Suprapubic skin (tissue), 4 donors: ENCODE measurements around the gene PUSL1. TPM values are rescaled to one million over a fixed set of nuclear protein-coding genes. Genes with fewer than 3 reads are reported as not detected.

Experiments used
- DNase-seq, 2 donors: peaks; one replicate each; pipeline ENCODE4 v3.0.0-alpha.2; 2019; ENCODE audit warnings: low spot score in 2 of 2
- H3K27ac ChIP-seq: fragments of 200-600 bp; sonication (generic); one replicate; pipeline ENCODE4 v1.5.1; 2019
- H3K27me3 ChIP-seq: fragments of 200-600 bp; sonication (generic); one replicate; pipeline ENCODE4 v1.5.1; 2019
- H3K36me3 ChIP-seq: fragments of 200-600 bp; sonication (generic); one replicate; pipeline ENCODE4 v1.5.1; 2019
- H3K4me1 ChIP-seq: fragments of 200-600 bp; sonication (generic); one replicate; pipeline ENCODE4 v1.5.1; 2019
- H3K4me3 ChIP-seq: fragments of 200-600 bp; sonication (generic); one replicate; pipeline ENCODE4 v1.5.1; 2019; ENCODE audit warnings: mild to moderate bottlenecking
- H3K9me3 ChIP-seq: fragments of 200-600 bp; sonication (generic); one replicate; pipeline ENCODE4 v1.5.1; 2019
- EP300 ChIP-seq: sonication (generic); formaldehyde crosslinking; IDR thresholded peaks from one replicate; pipeline ENCODE4 v1.6.1; 2017; ENCODE audit warnings: antibody characterized with exemption
- POLR2A ChIP-seq, 2 donors: fragments of 450-650 bp; IDR thresholded peaks; one replicate each; pipeline ENCODE4 v1.6.1; 2017; ENCODE audit warnings: antibody characterized with exemption in 2 of 2, mild to moderate bottlenecking in 2 of 2, moderate library complexity in 2 of 2
- POLR2AphosphoS5 ChIP-seq, 3 donors: sonication (generic); formaldehyde crosslinking; IDR thresholded peaks; one replicate each; pipeline ENCODE4 v1.6.1; 2017; ENCODE audit warnings: antibody characterized with exemption in 3 of 3
- WGBS: methylation state at CpG from one replicate; pipeline ENCODE4 v1.1.5; 2018; 5-methylcytosine and 5-hydroxymethylcytosine counted together
- total RNA-seq, 4 donors: library from RNA; depleted of rRNA; stranded (reverse); fragments of >200 nt; gene quantifications; one replicate each; pipeline ENCODE4 v1.1.0, GENCODE V29; 2016
- TF ChIP-seq, protein P1 (sequence below), 2 donors: fragments of 200-600 bp in 1 of 2; fragments of 450-650 bp in 1 of 2; sonication (generic) in 1 of 2; IDR thresholded peaks; one replicate each; pipeline ENCODE4 v1.5.1; 2016 to 2019; ENCODE audit warnings: antibody characterized with exemption in 2 of 2, mild to moderate bottlenecking in 1 of 2, moderate library complexity in 1 of 2

The PUSL1 gene
- total RNA-seq, 4 donors from 2014 or later, result 16.9 to 56.4 (median 36.4) TPM

DNA sequence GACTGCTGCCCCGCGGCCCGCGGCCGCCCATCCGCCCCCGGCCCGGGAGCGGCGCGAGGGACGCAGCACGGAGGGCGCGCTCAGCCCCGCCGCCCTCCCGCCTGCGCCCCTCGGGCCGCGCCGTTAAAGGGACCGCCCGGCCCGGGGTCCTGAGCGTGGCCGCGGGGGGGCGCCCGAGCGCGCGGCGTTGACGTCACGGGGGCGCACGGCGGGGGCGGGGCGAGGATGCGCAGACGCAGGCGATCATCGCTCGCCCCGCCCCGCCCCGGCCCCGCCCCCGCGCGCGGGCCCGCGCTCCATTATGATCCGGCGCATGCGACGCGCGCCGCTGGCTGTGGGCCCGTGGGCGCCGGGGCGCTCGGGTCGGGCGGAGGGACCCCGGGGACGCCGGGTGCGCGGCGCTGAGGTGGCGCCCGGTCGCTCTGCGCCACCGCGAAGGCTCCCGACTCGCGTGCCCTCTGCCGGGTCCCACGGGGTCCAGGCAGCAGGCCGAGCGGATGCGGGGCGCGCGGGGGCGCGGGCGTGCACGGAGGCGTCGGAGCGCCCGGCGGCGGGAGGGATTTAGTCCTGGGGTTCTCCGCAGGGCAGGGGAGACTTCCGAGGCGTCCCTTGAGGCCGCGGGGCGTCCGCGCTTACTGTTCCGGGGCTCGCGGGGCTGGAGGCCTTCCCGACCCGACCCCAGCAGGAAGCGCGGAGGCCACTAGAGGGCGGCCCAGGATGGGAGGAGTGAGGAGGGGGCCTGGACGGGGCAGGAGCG, 41.0 kb downstream of the PUSL1 start, which contains the start of gene DVL1:
TSS of gene DVL1 (minus strand) at position 163 of the 757 bp plus-strand sequence. CDS start 353 bp downstream, outside the sequence.
- no CpG with 5 or more reads among the region's 122 CpGs for WGBS
- Histone ChIP-seq H3K9me3 (no peaks in the 10 kb centered on the region), H3K36me3 (no peaks in the 10 kb centered on the region), H3K27me3 (peaks cover 14% of the 10 kb centered on the region), H3K4me1 (peaks cover 74% of the 10 kb centered on the region), H3K4me3 (peak within 1 kb of the TSS; percentile 81), H3K27ac (peak within 1 kb of the TSS; percentile 90)
- TF ChIP-seq POLR2AphosphoS5 (IDR thresholded peaks at IDR 0.05), result no peak
- no peak for TF ChIP-seq POLR2A (IDR thresholded peaks at IDR 0.05)
- no peak for TF ChIP-seq EP300
- TF ChIP-seq, protein P1, sequence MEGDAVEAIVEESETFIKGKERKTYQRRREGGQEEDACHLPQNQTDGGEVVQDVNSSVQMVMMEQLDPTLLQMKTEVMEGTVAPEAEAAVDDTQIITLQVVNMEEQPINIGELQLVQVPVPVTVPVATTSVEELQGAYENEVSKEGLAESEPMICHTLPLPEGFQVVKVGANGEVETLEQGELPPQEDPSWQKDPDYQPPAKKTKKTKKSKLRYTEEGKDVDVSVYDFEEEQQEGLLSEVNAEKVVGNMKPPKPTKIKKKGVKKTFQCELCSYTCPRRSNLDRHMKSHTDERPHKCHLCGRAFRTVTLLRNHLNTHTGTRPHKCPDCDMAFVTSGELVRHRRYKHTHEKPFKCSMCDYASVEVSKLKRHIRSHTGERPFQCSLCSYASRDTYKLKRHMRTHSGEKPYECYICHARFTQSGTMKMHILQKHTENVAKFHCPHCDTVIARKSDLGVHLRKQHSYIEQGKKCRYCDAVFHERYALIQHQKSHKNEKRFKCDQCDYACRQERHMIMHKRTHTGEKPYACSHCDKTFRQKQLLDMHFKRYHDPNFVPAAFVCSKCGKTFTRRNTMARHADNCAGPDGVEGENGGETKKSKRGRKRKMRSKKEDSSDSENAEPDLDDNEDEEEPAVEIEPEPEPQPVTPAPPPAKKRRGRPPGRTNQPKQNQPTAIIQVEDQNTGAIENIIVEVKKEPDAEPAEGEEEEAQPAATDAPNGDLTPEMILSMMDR (IDR thresholded peaks at IDR 0.05), result peak in 1 of 2 donors; percentile 56
- no peak for DNase-seq

DNA sequence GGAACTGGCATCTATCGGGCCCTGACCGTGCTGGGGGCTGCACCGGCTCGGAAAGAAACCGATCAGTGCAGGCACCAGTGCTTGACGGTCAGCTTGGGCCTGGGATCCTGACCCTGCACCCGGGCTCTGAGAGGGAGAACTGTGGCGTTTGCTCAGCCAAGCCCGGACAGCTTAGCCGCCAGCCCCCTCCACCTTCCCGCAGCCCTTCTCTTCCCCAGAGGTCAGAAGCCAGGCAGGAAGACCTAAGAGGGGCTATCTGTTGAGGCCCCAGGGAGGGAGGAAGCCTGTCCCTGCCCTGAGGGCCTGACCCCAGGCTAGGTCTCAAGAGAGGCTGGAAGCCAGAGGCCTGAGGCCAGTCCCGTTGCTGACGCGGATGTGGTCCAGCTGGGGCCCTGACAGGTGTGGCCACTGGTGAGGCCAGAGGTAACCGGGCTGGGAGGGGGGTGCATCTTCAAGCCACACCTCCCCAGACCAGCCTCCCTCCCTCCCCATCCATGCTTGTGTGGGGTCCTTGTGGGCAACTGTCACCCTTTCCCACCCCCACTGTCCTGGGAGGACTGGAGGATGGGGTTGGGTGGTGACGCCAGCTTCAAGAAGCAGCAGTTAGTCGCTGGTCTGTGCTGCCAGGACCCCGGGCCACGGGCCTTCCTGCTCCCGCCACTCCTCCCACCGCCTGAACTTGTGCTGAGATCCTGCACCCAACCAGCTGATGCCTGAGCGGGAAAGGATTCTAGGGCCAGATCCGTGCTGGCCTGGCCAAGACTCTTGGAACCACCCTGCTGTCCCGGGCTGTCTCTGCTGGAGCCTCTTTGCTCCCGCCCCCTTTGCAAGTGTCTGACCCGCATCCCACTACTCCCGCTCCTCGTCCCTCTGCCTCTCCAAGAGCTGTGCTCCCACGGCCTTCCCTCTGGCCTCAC, 43.4 kb downstream of the PUSL1 start:
- no peak for TF ChIP-seq POLR2A (IDR thresholded peaks at IDR 0.05)
- TF ChIP-seq, protein P1 (IDR thresholded peaks at IDR 0.05), result no peak
- TF ChIP-seq EP300, result no peak
- no peak for TF ChIP-seq POLR2AphosphoS5 (IDR thresholded peaks at IDR 0.05)
- peak overlapping the region; percentile 3 for H3K27ac ChIP-seq
- H3K27me3 ChIP-seq, result peaks cover 26% of the 10 kb centered on the region
- no peaks in the 10 kb centered on the region for H3K9me3 ChIP-seq
- H3K36me3 ChIP-seq, result no peaks in the 10 kb centered on the region
- 48% methylated on average over 6 of the region's 29 CpGs for WGBS
- peak overlapping the region; percentile 17 for H3K4me3 ChIP-seq
- H3K4me1 ChIP-seq, result peaks cover 74% of the 10 kb centered on the region
- no peak for DNase-seq

DNA sequence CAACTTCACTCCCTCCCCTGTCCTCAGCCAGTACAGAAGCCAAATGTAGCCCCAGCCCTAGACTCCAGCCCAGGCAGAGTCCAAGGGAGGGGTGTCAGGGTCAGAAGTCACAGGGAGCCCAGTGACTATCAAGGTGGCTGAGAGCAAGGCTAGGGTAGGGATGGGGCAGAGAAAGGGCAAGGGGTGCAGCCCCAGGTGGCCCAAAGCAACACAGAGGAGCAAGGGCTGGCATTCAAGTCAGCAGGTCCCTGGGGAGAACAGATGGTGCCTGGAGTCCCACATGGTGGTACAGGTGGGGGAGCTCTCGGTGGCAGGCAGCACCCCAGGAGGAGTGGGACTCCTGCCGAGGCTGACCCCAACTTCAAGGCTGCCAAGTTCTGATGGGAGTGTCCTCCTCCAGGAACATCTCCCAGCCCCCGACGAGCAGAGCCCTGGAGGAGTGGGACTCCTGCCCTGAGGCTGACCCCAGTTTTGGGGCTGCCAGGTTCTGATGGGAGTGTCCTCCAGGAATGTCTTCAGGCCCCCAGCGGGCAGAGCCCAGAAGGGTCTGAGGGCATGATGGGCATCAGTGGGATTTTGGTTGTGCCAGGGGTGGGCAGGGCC, 44.5 kb downstream of the PUSL1 start:
- Histone ChIP-seq H3K27ac (no peak overlapping the region), H3K4me3 (no peak overlapping the region), H3K4me1 (peaks cover 70% of the 10 kb centered on the region)

DNA sequence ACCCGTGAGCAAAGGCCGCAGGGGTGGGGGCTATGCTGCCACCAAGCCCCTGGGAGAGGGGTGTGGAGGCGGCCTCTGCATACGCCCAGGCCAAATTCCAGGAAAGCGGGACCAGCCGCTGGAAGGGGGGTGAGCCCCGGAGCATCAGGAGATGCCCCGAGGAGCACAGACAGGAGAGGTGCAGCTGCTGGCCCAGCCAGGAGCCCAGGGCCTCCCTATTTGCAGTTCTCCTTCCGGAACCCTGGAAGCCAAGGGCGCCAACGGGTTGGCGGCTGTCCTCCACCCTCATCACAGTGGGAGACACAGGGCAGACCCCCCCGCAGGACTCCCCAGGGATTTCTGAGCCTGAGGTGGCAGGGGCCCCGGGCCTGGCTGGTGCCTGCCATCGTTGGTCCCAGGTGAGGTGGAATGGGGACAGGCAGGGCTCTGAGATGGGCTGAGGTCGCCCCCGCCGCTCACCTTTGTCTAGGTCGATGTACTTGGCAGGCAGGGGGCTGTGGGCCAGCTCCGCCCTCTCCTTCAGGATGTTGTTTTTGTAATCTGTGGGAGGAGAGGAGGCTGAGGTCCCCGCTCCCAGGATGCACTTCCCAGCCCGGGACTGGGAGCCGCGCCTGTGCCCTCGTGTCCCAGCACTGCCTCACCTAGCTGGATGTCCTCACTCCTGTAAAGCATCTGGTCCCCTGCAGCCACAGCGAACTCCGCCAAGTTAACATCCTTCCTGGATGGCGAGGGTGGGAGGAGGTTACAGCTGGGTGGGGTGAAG, 45.2 kb downstream of the PUSL1 start:
- WGBS, result 41% methylated on average over 12 of the region's 28 CpGs
- peaks cover 68% of the 10 kb centered on the region for H3K4me1 ChIP-seq
- TF ChIP-seq POLR2AphosphoS5 (IDR thresholded peaks at IDR 0.05) (no peak), POLR2A (IDR thresholded peaks at IDR 0.05) (no peak), EP300 (no peak)
- TF ChIP-seq, protein P1 (IDR thresholded peaks at IDR 0.05), result no peak
- H3K27me3 ChIP-seq, result peaks cover 26% of the 10 kb centered on the region
- H3K27ac ChIP-seq, result no peak overlapping the region
- no peaks in the 10 kb centered on the region for H3K9me3 ChIP-seq
- H3K36me3 ChIP-seq, result no peaks in the 10 kb centered on the region
- H3K4me3 ChIP-seq, result no peak overlapping the region
- DNase-seq, result no peak

More for the DNA sequence above, 44.5 kb downstream of the PUSL1 start:
- no CpG with 5 or more reads among the region's 5 CpGs for WGBS
- TF ChIP-seq, protein P1 (IDR thresholded peaks at IDR 0.05), result no peak
- TF ChIP-seq POLR2AphosphoS5 (IDR thresholded peaks at IDR 0.05), result no peak
- TF ChIP-seq POLR2A (IDR thresholded peaks at IDR 0.05), result no peak
- TF ChIP-seq EP300, result no peak
- no peaks in the 10 kb centered on the region for H3K36me3 ChIP-seq
- H3K27me3 ChIP-seq, result peaks cover 26% of the 10 kb centered on the region
- DNase-seq, result no peak
- no peaks in the 10 kb centered on the region for H3K9me3 ChIP-seq
